ENCODE data around the gene FOSL2. TPM values are rescaled to one million over a fixed set of nuclear protein-coding genes. Genes with fewer than 3 reads are reported as not detected.

Gene FOSL2
- total and polyA plus RNA-seq, 2 experiments from 2014 or later = 0.60 to 4.3 TPM

DNA sequence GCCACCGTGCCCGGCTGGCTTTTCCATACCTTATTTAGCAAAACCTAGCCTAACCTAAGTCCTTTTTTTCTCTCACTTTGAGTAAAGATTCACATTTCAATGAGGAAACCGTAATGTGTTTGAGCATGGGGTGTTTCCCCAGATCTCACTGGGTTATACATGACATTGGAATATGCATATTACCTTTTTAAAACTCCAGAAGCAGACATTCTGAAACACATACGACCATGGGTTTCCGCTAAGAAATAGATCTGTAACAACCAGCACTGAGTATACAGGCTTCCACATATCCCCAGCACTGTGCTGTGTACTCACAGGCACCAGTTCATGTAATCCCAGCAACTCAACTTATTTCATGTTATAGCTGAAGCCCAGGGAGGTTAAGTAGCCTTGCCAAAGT lies 41.0 kb upstream of the FOSL2 start:
- peaks cover 3% of the 10 kb centered on the region for H3K27me3 Mint-ChIP-seq (ENCODE audit: insufficient read depth, low read depth, poor library complexity)
- H3K9me3 Mint-ChIP-seq = no peaks in the 10 kb centered on the region
- H3K27ac Mint-ChIP-seq = no peak overlapping the region
- no peaks in the 10 kb centered on the region; the same call in 2 of the 3 replicates for H3K4me1 Mint-ChIP-seq
- DNase-seq (ENCODE audit: low spot score) = no peak
- Histone ChIP-seq H3K79me2 (replicated peaks; ENCODE audit: insufficient read depth) (no peaks in the 10 kb centered on the region), H3K4me3 (no peak overlapping the region), H3K9me2 (ENCODE audit: insufficient read depth) (no peaks in the 10 kb centered on the region), H3F3A (replicated peaks; ENCODE audit: low read depth) (no peaks in the 10 kb centered on the region), H2AFZ (no peak overlapping the region), H4K20me1 (replicated peaks; ENCODE audit: insufficient read depth) (no peaks in the 10 kb centered on the region), H3K27me3 (ENCODE audit: insufficient read depth) (no peaks in the 10 kb centered on the region), H3K4me1 (ENCODE audit: insufficient read depth) (no peaks in the 10 kb centered on the region), H3K27ac (ENCODE audit: low read depth) (no peak overlapping the region), H3K36me3 (ENCODE audit: insufficient read depth) (no peaks in the 10 kb centered on the region), H3K4me2 (no peak overlapping the region)
- H3K36me3 Mint-ChIP-seq (ENCODE audit: low read depth) = no peaks in the 10 kb centered on the region
- H3K4me3 Mint-ChIP-seq = no peak overlapping the region
- TF ChIP-seq NANOG (IDR thresholded peaks at IDR 0.05; ENCODE audit: borderline replicate concordance) (no peak), ETS1 (IDR thresholded peaks at IDR 0.05) (no peak), ZNF114 (CRISPR knock-in tag; IDR thresholded peaks at IDR 0.05) (no peak), EZH2 (IDR thresholded peaks at IDR 0.05; ENCODE audit: low read depth, unreplicated experiment) (no peak), STAT1 (IDR thresholded peaks at IDR 0.05; ENCODE audit: unreplicated experiment) (no peak), CREB1 (CRISPR knock-in tag; IDR thresholded peaks at IDR 0.05; ENCODE audit: low read depth) (no peak), ZNF331 (CRISPR knock-in tag; IDR thresholded peaks at IDR 0.05; ENCODE audit: low read depth) (no peak), JUNB (IDR thresholded peaks at IDR 0.05; ENCODE audit: unreplicated experiment) (no peak), EZH2phosphoT487 (IDR thresholded peaks at IDR 0.05; ENCODE audit: unreplicated experiment) (no peak), POLR2AphosphoS5 (IDR thresholded peaks at IDR 0.05; ENCODE audit: low read depth) (no peak)
- TF ChIP-seq, protein P1, sequence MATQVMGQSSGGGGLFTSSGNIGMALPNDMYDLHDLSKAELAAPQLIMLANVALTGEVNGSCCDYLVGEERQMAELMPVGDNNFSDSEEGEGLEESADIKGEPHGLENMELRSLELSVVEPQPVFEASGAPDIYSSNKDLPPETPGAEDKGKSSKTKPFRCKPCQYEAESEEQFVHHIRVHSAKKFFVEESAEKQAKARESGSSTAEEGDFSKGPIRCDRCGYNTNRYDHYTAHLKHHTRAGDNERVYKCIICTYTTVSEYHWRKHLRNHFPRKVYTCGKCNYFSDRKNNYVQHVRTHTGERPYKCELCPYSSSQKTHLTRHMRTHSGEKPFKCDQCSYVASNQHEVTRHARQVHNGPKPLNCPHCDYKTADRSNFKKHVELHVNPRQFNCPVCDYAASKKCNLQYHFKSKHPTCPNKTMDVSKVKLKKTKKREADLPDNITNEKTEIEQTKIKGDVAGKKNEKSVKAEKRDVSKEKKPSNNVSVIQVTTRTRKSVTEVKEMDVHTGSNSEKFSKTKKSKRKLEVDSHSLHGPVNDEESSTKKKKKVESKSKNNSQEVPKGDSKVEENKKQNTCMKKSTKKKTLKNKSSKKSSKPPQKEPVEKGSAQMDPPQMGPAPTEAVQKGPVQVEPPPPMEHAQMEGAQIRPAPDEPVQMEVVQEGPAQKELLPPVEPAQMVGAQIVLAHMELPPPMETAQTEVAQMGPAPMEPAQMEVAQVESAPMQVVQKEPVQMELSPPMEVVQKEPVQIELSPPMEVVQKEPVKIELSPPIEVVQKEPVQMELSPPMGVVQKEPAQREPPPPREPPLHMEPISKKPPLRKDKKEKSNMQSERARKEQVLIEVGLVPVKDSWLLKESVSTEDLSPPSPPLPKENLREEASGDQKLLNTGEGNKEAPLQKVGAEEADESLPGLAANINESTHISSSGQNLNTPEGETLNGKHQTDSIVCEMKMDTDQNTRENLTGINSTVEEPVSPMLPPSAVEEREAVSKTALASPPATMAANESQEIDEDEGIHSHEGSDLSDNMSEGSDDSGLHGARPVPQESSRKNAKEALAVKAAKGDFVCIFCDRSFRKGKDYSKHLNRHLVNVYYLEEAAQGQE (IDR thresholded peaks at IDR 0.05; ENCODE audit: unreplicated experiment) = no peak
- TF ChIP-seq, protein P2, sequence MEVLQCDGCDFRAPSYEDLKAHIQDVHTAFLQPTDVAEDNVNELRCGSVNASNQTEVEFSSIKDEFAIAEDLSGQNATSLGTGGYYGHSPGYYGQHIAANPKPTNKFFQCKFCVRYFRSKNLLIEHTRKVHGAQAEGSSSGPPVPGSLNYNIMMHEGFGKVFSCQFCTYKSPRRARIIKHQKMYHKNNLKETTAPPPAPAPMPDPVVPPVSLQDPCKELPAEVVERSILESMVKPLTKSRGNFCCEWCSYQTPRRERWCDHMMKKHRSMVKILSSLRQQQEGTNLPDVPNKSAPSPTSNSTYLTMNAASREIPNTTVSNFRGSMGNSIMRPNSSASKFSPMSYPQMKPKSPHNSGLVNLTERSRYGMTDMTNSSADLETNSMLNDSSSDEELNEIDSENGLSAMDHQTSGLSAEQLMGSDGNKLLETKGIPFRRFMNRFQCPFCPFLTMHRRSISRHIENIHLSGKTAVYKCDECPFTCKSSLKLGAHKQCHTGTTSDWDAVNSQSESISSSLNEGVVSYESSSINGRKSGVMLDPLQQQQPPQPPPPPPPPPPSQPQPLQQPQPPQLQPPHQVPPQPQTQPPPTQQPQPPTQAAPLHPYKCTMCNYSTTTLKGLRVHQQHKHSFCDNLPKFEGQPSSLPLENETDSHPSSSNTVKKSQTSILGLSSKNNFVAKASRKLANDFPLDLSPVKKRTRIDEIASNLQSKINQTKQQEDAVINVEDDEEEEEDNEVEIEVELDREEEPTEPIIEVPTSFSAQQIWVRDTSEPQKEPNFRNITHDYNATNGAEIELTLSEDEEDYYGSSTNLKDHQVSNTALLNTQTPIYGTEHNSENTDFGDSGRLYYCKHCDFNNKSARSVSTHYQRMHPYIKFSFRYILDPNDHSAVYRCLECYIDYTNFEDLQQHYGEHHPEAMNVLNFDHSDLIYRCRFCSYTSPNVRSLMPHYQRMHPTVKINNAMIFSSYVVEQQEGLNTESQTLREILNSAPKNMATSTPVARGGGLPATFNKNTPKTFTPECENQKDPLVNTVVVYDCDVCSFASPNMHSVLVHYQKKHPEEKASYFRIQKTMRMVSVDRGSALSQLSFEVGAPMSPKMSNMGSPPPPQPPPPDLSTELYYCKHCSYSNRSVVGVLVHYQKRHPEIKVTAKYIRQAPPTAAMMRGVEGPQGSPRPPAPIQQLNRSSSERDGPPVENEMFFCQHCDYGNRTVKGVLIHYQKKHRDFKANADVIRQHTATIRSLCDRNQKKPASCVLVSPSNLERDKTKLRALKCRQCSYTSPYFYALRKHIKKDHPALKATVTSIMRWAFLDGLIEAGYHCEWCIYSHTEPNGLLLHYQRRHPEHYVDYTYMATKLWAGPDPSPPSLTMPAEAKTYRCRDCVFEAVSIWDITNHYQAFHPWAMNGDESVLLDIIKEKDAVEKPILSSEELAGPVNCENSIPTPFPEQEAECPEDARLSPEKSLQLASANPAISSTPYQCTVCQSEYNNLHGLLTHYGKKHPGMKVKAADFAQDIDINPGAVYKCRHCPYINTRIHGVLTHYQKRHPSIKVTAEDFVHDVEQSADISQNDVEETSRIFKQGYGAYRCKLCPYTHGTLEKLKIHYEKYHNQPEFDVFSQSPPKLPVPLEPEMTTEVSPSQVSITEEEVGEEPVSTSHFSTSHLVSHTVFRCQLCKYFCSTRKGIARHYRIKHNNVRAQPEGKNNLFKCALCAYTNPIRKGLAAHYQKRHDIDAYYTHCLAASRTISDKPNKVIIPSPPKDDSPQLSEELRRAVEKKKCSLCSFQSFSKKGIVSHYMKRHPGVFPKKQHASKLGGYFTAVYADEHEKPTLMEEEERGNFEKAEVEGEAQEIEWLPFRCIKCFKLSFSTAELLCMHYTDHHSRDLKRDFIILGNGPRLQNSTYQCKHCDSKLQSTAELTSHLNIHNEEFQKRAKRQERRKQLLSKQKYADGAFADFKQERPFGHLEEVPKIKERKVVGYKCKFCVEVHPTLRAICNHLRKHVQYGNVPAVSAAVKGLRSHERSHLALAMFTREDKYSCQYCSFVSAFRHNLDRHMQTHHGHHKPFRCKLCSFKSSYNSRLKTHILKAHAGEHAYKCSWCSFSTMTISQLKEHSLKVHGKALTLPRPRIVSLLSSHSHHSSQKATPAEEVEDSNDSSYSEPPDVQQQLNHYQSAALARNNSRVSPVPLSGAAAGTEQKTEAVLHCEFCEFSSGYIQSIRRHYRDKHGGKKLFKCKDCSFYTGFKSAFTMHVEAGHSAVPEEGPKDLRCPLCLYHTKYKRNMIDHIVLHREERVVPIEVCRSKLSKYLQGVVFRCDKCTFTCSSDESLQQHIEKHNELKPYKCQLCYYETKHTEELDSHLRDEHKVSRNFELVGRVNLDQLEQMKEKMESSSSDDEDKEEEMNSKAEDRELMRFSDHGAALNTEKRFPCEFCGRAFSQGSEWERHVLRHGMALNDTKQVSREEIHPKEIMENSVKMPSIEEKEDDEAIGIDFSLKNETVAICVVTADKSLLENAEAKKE (CRISPR knock-in tag; IDR thresholded peaks at IDR 0.05) = no peak
- TF ChIP-seq, protein P3, sequence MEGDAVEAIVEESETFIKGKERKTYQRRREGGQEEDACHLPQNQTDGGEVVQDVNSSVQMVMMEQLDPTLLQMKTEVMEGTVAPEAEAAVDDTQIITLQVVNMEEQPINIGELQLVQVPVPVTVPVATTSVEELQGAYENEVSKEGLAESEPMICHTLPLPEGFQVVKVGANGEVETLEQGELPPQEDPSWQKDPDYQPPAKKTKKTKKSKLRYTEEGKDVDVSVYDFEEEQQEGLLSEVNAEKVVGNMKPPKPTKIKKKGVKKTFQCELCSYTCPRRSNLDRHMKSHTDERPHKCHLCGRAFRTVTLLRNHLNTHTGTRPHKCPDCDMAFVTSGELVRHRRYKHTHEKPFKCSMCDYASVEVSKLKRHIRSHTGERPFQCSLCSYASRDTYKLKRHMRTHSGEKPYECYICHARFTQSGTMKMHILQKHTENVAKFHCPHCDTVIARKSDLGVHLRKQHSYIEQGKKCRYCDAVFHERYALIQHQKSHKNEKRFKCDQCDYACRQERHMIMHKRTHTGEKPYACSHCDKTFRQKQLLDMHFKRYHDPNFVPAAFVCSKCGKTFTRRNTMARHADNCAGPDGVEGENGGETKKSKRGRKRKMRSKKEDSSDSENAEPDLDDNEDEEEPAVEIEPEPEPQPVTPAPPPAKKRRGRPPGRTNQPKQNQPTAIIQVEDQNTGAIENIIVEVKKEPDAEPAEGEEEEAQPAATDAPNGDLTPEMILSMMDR (conservative IDR thresholded peaks at IDR 0.05; ENCODE audit: low read depth in 2 of 2) = no peak
- ATAC-seq = no peak
